22Rv1 (cell line): ENCODE data around the gene NME1.

Experiments
- H3K27ac ChIP-seq: fragments of 450-650 bp; 2 replicates; pipeline ENCODE4 v1.5.1; 2017
- CTCF ChIP-seq: fragments of 450-650 bp; IDR thresholded peaks from 2 replicates; pipeline ENCODE4 v1.5.1; 2017; ENCODE audit warnings: mild to moderate bottlenecking
- ZFX ChIP-seq: fragments of 450-650 bp; IDR thresholded peaks from 2 replicates; pipeline ENCODE4 v1.6.1; 2017; ENCODE audit warnings: antibody characterized with exemption, borderline replicate concordance

Gene NME1

DNA sequence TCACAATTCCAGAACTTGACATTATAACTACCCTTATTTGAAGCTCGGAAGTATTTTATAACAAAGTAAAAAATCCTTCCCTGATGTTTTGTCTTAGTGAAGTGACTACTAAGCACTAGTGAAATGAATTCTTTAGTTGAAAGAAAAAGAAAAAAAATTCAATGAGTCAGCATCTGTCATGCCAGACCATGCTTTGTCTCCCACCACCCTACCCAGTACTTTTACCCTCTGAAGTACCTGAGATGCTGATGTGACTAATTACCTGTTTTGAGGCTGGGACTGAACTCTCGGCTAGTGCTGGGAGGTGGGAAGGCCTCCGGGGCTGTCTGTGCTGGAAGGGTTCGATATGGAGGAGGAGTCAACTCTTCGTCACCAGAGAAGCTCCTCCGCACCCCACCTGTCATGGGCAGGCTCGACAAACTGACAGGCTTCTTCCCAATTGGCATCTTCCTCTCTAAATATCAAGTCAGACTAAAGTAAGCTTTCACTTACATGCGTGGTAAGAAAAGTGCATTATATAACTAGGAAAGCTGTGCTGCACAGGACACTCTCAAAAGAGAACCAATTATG, 32.5 kb downstream of the NME1 start:
- TF ChIP-seq CTCF (no peak), ZFX (no peak)
- H3K27ac ChIP-seq = no peak overlapping the region

GRCh38 chr17:51188271-51188833, 35.0 kb downstream of the NME1 start:
- no peak for TF ChIP-seq CTCF
- TF ChIP-seq ZFX = no peak
- H3K27ac ChIP-seq = no peak overlapping the region

DNA sequence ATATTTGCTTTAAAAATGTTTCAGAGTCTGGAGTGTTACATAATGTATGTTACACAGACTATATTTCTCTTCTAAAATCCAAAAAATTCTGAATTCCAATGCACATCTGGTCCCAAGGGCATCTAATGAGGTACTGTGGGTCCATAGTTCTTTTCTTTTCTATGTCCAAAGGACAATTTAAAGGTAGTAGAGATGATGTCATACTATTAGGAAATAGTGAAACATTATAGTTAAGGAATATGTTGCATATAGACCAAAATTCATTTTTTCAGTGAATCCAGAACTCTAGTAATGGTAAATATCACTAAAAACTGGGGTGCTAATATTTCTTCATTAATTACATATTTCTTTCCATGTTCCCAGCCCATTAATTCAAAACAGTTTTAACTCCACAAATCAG, 35.8 kb downstream of the NME1 start:
- H3K27ac ChIP-seq = no peak overlapping the region
- TF ChIP-seq CTCF (no peak), ZFX (no peak)

DNA sequence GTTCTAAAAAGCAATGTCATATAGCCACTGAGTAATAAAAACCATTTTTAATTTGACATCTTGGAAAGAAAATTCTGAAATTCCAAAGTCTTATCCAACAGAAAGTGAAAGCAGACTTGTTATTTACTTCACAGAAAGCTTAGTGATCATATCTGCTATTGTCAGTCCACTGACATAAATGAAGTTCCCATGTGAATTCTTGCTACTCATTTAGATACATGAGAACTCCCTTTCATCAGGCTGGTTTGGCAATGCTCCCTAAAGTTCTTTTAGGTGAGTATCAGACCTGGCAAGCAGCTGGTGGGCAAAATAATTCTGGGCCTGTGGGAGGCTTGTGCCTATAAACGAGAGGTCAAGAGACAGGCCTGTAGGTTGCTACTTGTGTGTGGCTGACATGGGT, 36.3 kb downstream of the NME1 start:
- TF ChIP-seq CTCF = no peak
- TF ChIP-seq ZFX = no peak
- no peak overlapping the region for H3K27ac ChIP-seq

DNA sequence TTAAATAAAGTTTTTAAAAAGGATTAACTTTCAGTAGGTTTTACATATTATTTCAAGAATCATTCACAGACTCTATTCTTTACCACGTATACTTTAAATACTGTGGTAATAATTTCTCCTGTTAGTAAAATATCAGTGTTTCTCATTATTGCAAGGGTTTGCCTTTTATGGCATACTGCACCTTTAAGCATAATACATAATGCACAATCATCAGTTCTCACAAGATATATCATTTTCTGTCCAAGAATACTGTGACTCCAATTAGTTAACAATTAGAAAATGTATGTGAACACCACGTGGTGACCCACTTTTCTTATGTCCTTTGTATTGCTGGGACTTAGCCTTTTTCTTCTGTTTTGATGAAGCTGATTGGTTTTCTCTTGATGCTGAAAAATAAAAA, 38.5 kb downstream of the NME1 start:
- no peak overlapping the region for H3K27ac ChIP-seq
- TF ChIP-seq CTCF (no peak), ZFX (no peak)

DNA sequence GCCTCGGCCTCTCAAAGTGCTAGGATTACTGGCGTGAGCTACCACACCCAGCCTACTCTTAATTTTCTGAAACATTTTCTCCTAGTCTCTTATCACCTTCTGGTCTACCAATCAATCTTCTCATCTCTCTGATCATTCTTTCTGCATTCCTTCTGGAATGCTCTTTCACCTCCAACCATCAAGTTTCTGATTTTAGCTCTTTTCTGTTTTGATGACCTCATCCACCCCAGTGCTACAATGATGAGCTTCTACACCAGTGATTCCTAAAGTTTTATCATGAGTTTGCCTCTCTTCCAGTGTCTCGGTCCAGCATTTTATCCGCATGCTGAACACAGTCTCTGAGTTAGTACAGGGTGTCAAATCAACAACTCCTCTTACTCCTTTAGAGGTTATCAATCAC, 44.4 kb downstream of the NME1 start:
- no peak for TF ChIP-seq CTCF
- TF ChIP-seq ZFX = no peak
- H3K27ac ChIP-seq = no peak overlapping the region

- no peak overlapping the region for H3K27ac ChIP-seq
- TF ChIP-seq ZFX = no peak
- TF ChIP-seq CTCF = no peak
Observed at GRCh38 chr17:51200295-51200694, 46.9 kb downstream of the NME1 start.
